GM18951 (cell line): ENCODE results near the gene SLC25A53.

Source experiments
- POLR2A ChIP-seq: IDR thresholded peaks from 4 replicates; pipeline ENCODE4 v1.6.1; 2011; ENCODE audit warnings: mild to moderate bottlenecking; ENCODE audit not compliant: insufficient read length, insufficient read depth; ENCODE audit errors: extremely low read depth
- in situ Hi-C: fragments of 300-500 bp; cut with MboI; formaldehyde crosslinking; loops from one replicate; pipeline ENCODE4 v1.12.0; 2022; ENCODE audit warnings: low sequenced_read_pairs, mixed read lengths, inconsistent platforms; ENCODE audit not compliant: unreplicated experiment

SLC25A53 gene

GRCh38 chrX:104156630-104157529 is at the start of gene SLC25A53:
SLC25A53 (minus strand) TSS chrX:104157009; CDS start chrX:104105257, 51,752 bp downstream.
- peak; percentile 59 for TF ChIP-seq POLR2A
- in situ Hi-C loops = no loop called here

GRCh38 chrX:104205548-104205947 is 48.7 kb upstream of the SLC25A53 start:
- no peak for TF ChIP-seq POLR2A
- in situ Hi-C loops = no loop called here

GRCh38 chrX:104195489-104196084 is 38.8 kb upstream of the SLC25A53 start:
- in situ Hi-C loops = no loop called here
- no peak for TF ChIP-seq POLR2A

- in situ Hi-C loops = no loop called here
- TF ChIP-seq POLR2A = no peak
These were observed 38.2 kb upstream of the SLC25A53 start for GRCh38 chrX:104195013-104195412.

GRCh38 chrX:104193485-104193884 is 36.7 kb upstream of the SLC25A53 start:
- in situ Hi-C loops = no loop called here
- no peak for TF ChIP-seq POLR2A

- in situ Hi-C loops = no loop called here
- no peak for TF ChIP-seq POLR2A
These were observed 33.0 kb upstream of the SLC25A53 start for GRCh38 chrX:104189837-104190236.

- in situ Hi-C loops = no loop called here
- no peak for TF ChIP-seq POLR2A
These were observed 31.1 kb upstream of the SLC25A53 start for GRCh38 chrX:104187931-104188330.

- no peak for TF ChIP-seq POLR2A
- in situ Hi-C loops = no loop called here
These were observed 26.9 kb upstream of the SLC25A53 start for GRCh38 chrX:104183685-104184084.

- TF ChIP-seq POLR2A = no peak
- in situ Hi-C loops = no loop called here
These were observed 17.0 kb upstream of the SLC25A53 start for GRCh38 chrX:104173841-104174240.

- no peak for TF ChIP-seq POLR2A
- in situ Hi-C loops = no loop called here
These were observed 16.0 kb upstream of the SLC25A53 start for GRCh38 chrX:104172788-104173187.

- no peak for TF ChIP-seq POLR2A
- in situ Hi-C loops = no loop called here
These were observed 15.3 kb upstream of the SLC25A53 start for GRCh38 chrX:104172121-104172520.

GRCh38 chrX:104168127-104168526 is 11.3 kb upstream of the SLC25A53 start:
- no peak for TF ChIP-seq POLR2A
- in situ Hi-C loops = no loop called here

GRCh38 chrX:104166735-104167436 is 10.1 kb upstream of the SLC25A53 start:
- in situ Hi-C loops = no loop called here
- TF ChIP-seq POLR2A = no peak
